GM21515 (cell line): ENCODE data around the gene ATP5F1D.

ENCODE experiments used
- ATAC-seq: cut with Tn5 transposase; IDR thresholded peaks from one replicate; pipeline ENCODE4 v1.9.1; 2021; ENCODE audit not compliant: unreplicated experiment

ATP5F1D gene

DNA sequence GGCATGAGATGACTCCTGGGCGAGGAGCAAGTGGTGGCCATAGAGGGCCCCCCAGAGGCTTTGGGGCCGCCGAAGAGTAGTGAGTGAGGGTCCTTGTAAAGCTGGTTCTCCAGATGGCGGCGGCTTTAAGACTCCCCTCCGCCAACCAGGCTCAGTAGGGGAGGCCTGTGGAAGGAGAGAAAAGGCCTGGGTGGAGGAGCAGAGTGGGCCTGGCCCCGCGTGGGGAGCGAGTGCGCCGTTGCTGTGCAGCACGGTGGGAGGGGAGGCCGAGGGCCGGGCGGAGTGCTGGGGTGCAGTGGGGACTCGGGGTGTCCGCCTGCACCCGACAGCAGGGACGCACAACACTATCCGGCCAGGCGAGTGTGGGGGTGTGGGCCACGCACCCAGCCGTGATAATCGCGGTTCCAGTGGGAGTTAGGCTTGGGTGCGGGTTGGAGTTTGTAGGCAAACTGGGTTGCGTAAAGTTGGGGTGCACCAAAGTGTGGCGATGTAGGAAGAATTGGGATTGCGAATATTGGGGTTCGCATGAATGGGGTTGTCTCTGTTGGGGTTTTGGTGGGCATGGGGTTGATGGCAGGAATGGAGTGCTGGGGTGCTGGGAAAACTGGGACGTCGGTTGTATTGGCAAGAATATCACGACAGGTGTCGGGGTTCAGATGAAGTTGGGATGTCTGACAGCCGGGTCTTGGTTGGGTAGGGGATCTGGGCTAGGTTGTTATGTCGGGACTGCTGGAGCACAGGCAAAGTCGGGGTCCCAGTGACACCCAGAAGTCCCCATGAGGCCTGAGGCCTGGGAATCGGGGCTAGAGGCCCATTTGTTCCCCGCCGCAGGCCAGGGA lies 26.9 kb downstream of the ATP5F1D start:
- ATAC-seq: no peak

DNA sequence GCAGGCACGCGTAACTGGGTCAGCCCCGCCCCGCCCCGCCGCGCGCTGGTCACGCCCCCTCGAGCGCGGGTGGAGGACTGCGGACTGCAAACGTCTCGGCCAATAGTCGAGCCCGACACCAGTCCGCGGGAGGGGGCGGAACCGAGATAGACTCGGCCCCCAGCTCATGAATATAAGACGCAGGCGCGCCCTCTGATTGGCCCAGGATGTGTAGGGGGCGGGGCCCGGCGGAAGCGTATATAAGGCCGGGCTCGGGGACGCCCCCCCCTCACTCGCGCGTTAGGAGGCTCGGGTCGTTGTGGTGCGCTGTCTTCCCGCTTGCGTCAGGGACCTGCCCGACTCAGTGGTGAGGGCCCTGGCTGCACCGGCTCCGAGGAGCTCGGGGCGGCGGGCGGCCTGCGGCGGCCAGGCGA lies 27.5 kb downstream of the ATP5F1D start, which contains the start of gene CIRBP:
CIRBP (plus strand) TSS at position 268 of the 413 bp plus-strand sequence. CDS start 1,602 bp downstream, outside the sequence.
- peak; percentile 47 for ATAC-seq

DNA sequence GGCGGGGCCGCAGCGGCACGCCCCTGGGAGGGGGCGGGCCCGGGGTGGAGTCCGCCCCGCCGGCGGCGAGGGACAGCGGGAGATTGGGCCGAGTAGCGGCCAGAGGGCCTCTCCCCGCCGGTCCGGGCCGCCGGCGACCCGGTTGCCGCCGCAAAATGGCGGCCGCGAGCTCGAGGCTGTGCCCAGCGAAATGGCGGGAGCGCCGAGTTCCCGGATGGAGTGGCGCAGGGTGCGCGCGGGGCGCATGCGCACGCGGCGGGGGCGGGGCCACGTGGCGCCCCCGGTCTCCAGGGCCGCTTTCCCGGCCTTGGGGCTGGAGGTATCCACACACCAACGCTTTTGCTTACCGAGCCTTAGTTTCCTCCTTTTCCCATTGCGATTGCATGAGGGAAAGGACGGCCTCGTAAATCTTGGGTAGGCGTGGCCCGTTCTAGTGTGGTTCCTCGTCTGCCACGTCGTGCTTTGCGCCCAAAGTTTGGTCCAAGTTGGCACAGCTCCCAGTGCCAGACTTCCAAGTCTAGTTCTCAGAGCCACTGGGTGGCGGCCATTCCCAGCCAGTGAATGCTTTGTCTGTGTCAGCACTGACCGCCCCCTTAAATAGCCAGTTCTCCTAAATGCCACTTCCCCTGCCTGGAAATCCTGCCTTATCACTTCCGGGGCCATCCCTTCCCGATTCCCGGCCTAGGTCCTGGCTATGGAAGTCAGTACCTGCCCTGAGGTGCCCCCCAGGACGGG lies 28.1 kb downstream of the ATP5F1D start:
- ATAC-seq: peak; percentile 21

DNA sequence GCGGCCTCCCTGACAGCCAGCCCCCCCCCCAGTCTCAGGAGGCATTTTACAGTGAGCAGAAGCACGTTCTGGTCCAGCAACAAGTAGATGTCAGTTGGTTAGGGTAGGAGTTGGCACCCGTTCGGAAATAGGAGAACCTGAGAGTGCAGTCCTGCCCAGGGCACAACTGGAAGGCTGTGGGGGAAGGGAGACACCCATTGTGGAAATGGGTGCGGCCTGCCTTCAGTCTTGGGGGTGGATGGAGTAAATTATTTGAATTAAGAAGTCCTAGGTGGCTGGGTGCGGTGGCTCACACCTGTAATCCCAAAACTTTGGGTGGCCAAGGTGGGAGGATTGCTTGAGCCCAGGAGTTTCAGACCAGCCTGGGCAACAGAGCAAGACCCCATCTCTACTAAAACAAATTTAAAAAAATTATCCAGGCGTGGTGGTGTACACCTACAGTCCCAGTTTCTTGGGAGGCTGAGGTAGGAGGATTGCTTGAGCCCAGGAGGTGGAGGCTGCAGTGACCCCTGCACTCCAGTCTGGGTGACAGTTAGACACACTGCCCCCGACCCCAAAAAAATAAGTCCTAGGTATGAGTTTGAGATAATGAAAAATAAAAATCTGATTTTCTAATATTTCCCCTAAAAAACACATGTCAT lies 28.8 kb downstream of the ATP5F1D start:
- ATAC-seq: no peak

DNA sequence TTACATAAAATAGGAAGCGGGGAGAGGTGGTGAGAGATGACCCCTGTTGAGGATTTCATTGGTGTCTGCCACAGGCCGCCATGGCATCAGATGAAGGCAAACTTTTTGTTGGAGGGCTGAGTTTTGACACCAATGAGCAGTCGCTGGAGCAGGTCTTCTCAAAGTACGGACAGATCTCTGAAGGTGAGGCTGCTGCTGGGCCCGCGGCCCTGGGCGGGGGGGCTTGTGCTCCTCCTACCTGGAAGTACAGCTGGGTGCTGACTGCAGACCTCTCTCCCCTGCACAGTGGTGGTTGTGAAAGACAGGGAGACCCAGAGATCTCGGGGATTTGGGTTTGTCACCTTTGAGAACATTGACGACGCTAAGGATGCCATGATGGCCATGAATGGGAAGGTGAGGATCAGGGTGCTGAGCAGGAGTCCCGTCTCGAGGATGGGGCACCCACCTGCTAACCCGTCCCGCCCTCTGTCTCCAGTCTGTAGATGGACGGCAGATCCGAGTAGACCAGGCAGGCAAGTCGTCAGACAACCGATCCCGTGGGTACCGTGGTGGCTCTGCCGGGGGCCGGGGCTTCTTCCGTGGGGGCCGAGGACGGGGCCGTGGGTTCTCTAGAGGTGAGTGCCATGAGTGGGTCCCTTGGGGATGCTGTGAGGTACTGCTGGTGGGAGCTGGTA lies 29.4 kb downstream of the ATP5F1D start:
- no peak for ATAC-seq

DNA sequence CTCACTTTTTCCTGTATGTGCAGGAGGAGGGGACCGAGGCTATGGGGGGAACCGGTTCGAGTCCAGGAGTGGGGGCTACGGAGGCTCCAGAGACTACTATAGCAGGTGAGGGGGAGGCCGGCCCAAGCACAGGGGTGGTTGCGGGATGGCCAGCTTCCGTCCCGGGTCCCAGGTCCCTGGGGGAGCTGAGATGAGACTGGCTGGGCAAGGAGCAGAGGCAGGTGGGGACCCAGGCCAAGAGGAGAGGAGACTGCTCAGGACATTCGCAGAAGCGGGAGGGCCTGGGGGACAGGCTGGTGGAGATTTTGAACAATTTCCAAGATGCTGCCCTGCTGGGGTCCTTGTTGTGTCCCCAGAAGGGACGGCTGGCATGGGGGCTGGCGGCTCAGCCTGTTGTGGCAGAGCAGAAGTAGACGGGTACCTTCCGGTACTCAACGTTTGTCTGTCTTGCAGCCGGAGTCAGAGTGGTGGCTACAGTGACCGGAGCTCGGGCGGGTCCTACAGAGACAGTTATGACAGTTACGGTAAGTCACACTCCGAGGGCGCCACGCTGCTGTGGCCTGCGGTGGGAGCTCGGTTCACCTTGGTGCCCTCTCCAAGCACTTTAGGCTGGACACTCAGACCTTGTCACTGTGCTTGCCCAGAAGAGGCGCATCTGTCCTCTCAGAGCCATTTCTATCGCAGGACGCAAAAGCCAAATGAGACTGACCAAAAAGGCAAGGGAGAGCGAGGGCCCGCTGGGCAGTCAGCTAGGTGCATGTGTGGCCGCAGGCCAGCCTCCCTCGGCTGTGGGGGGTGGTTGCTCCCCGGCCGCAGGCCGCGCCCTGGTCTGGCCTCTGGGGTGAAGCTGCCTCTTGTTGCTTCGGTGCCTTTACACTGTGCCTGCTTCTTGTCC lies 30.2 kb downstream of the ATP5F1D start:
- no peak for ATAC-seq

DNA sequence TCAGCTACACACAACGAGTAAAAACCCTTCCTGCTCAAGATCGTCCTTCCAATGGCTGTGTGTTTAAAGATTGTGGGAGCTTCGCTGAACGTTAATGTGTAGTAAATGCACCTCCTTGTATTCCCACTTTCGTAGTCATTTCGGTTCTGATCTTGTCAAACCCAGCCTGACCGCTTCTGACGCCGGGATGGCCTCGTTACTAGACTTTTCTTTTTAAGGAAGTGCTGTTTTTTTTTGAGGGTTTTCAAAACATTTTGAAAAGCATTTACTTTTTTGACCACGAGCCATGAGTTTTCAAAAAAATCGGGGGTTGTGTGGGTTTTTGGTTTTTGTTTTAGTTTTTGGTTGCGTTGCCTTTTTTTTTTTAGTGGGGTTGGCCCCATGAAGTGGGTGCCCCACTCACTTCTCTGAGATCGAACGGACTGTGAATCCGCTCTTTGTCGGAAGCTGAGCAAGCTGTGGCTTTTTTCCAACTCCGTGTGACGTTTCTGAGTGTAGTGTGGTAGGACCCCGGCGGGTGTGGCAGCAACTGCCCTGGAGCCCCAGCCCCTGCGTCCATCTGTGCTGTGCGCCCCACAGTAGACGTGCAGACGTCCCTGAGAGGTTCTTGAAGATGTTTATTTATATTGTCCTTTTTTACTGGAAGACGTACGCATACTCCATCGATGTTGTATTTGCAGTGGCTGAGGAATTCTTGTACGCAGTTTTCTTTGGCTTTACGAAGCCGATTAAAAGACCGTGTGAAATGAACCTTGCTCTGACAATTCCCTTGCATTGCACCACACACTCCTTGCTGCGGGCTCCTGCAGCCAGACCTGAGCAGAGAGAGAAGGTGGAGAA lies 31.1 kb downstream of the ATP5F1D start:
- ATAC-seq: no peak

DNA sequence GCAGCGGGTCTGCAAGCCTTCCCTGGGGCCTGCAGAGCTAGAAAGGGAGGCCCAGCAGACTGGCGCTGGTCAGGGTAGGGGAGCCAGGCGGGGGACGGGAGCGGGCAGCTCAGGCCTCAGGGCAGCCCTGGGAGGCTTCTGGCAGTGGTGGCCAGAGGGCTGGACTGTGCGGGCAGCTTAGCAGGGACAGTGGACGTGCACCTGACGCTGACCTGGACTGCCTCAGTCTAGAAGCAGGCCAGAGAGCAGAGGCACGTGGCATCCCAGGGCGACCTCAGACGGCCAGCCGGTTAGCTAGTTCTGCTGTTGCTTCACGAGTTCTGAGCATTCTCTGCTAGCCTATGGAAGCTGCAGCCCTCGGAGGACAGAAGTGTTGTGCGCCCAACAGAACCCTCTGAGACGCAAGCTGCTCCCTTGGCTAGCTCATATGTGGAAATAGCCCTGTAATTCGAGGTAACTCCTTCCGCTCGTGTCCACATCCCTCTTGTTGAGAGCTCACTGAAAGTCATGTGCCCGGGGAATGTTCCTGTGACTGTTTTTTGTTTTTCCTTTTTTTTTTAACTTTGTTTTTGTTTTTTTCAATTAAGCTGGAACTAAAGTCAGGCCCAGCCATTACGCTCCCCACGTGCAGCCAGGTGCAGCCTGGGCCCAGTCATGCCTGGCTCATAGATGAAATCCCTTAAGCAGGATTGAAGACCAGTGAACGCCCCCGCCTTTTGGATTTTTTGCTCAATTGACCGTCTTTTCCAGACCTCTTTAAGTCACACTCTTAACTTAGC lies 31.9 kb downstream of the ATP5F1D start:
- no peak for ATAC-seq

DNA sequence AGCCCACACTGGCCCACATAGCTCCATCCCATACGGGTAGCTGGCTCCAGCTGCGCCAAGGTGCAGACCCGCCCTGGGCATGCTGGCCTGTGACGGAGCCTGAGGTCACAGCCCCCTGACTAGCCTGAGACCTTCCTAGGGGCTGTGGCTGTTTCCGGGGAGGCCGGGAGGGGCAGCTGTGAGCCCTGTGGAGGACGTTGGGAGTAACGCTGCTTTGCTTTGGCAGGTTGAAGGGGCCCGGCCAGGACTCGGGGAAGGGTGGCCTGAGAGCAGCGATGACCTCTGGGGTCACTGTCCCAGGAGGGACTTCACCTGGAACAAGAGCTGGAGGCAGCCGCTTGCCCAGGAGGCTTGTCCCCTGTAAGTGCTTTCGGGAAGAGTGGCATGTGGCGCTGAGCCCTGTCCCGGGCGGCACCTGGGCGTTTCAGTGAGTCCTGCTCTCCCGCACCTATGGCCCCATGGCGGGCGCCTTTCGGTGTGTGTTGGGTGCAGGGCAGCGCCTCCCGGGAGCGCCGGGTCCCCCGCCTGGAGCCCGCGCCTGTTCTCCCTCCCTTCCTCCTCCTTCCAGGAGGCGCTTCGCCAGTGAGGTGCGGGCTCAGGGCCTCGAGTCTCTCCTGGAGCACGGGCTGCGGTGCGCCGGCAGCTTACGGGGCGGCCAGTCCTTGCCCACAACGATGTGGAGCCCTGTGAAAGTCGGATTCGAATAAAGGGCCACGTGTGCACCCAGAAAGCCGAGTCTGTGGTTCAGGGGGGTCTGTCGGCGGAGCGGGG lies 32.7 kb downstream of the ATP5F1D start:
- no peak for ATAC-seq

DNA sequence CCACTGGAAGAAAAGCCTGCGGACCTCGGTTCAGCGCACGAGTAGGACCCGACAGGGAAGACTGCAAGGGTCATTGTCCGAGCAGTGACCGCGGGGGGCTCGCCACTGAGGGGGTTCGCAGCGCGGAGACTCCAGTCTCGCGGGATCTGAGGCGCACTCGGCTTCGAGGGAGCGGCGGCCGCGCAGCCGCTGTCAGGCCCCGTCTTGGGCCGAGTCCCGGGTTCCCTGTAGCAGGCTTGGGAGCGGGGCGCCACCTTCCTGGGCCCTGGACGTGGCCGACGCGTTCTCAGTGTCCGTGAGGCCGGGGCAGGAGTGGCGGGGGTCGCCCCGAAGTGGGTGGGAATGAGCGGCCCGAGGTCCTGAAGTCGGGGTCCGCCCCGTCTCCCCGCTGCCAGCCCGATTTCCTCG lies 33.3 kb downstream of the ATP5F1D start:
- ATAC-seq: no peak

DNA sequence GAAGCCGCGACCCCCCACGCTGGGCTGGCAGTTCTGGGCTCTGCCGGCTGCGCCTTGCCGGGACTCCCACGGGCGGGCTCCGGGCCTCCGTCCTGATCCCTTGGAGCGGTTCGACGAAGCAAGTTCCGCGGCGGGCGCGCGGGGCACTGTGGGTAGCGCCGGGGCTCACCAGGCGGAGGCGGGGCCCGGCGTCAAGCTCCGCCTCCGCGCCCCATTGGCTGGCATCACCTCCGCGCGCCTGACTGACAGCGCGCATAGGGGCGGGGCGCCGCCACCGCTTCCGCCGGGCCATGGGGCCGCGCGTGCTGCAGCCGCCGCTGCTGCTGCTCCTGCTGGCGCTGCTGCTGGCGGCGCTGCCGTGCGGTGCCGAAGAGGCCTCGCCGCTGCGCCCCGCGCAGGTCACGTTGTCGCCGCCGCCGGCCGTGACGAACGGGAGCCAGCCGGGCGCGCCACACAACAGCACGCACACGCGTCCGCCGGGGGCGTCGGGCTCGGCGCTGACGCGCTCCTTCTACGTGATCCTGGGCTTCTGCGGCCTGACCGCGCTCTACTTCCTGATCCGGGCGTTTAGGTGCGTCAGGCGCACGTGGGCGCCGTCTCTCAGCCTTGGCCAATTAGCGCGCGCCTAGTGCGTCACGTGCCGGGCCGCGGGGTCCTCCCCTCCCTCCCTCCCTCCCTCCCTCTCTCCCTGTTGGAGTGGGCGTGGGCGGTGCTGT lies 33.9 kb downstream of the ATP5F1D start, which contains the start of gene FAM174C:
FAM174C (plus strand) TSS at position 271 of the 716 bp plus-strand sequence; CDS start at position 291, 20 bp downstream.
- ATAC-seq: peak; percentile 64

DNA sequence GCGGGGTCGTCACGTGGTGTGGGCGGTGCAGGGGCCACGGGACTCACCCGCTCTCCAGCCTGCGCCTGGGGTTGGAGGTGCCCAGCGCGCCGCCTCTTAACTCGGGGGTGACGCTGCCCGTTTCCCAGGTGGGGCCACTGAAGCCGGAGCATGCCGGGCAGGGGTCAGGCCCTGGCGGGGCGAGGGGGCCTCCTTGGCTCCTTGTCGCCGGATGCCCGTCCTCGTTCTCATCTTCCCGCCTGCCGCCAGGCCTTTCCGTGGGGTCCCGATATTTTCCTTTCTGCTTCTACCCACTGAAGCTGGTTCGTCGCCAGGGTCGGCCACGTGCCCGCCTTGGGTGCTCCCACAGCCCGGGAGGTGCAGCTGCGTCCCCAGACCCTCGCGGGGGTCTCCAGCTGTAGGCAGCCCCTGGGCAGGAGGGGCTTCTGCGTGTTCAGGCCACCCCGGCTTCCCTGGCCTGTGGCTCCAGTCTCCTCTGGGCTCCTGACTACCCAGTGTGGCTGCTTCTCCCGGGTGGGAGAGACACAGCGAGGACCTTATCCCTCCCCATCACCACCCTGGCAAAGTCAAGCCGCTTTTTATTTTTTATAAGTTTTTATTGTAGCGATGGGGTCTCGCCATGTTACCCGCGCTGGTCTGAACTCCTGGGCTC lies 34.6 kb downstream of the ATP5F1D start:
- no peak for ATAC-seq

DNA sequence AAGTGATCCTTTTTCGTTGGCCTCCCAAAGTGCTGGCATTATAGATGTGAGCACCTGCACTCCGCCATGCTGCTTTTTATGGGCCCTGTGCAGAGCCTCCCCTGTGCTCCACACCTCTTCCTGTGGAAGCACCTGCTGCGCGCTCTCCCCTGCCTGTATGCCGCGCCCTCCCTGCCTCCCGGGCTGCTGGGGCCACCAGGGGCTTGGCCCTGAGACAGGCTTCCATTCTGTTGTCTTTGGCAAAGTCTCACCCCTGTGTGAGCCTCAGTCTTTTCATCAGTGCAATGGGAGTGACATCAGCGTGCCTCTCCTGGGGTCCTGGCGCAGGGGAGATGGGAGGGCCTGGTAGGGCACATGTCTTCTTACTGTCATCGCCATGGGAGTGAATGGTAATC lies 35.1 kb downstream of the ATP5F1D start:
- no peak for ATAC-seq

DNA sequence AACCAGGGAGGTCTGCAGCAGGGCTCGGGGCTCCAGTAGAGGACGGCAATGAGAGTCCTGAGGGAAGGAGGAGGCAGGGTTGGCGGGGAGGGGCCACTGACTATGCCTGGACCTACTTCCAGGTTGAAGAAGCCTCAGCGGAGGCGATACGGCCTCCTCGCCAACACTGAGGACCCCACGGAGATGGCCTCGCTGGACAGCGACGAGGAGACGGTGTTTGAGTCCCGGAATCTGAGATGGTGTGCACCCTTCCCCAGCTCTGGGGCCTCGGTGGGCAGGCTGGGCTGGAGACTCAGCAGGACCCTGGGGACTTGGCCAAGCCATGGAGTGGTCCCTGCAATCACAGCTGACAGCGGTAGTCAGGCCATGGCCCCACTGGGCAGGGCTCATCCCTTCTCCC lies 35.5 kb downstream of the ATP5F1D start:
- no peak for ATAC-seq

DNA sequence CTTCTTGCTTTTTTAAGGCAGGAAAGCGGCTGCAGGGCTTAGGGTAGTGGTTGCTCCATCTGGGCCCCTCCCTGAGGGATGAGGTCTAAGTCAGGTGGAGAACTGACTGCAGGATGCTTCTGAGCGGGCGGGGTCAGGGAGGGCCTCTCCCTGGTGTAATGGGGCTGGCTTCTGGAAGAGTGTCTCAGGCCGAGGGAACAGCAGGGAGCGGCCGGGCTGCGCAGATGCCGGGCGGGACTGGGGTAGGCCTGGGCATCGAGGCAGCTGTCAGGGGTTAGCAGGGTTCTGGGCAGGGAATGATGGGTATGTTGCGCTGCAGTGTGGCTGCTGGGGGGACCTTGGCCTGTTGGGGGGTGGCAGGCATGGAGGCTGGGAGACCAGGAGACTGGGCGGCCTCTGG lies 36.5 kb downstream of the ATP5F1D start:
- no peak for ATAC-seq
